HCT116 (cell line): ENCODE data around the gene SLC17A2. TPM values are rescaled to one million over a fixed set of nuclear protein-coding genes. Genes with fewer than 3 reads are reported as not detected.
"Not testable (repeated sequence)": the region's sequence is repeated elsewhere in the genome, so short reads cannot be mapped to it uniquely, and the experiment has no call there.

ENCODE experiments used
- ATAC-seq: fragments of 200-7000 bp; cut with Tn5 transposase; 2 replicates; pipeline ENCODE4 v1.9.1; 2020; ENCODE audit warnings: mild to moderate bottlenecking, moderate library complexity
- BruUV-seq: library from RNA; stranded (reverse); fragments of 400-500 nt; replicated peaks from 2 replicates; lab custom pipeline; 2021; lab: Mats Ljungman, UMichigan
- CTCF ChIA-PET: fragments of 300-600 bp; sonication (Branson Sonifier 250); formaldehyde crosslinking; loops from one replicate; lab custom pipeline; 2021; ENCODE audit warnings: antibody characterized with exemption; lab: Charles Lee
- POLR2A ChIA-PET: fragments of 300-600, 350-600 bp; sonication (Branson Sonifier 250); formaldehyde crosslinking; loops from one replicate; lab custom pipeline; 2021; ENCODE audit warnings: antibody characterized with exemption; lab: Charles Lee
- RAD21 ChIA-PET, 2 experiments: fragments of 300-600 bp; sonication (Branson Sonifier 250); formaldehyde crosslinking; loops; one replicate each; lab custom pipeline; 2023; ENCODE audit warnings: low total read pairs in 2 of 2; ENCODE audit not compliant: uncharacterized antibody in 2 of 2, unreplicated experiment in 2 of 2, low non-redundant PET in 1 of 2; lab: Charles Lee
- DNase-seq: peaks from one replicate; pipeline ENCODE4 v3.0.0-alpha.2; 2010; ENCODE audit warnings: low read depth, low spot score
- H2AFZ ChIP-seq: fragments of 200-600 bp; shearing (Covaris generic), sonication (generic); 2 replicates; pipeline ENCODE4 v1.6.1; 2017; ENCODE audit warnings: low read depth, mixed run types, mixed read lengths, antibody characterized with exemption, low read length; ENCODE audit not compliant: poor library complexity, severe bottlenecking
- H3K27ac ChIP-seq: 2 replicates; pipeline ENCODE4 v1.5.1; 2012; ENCODE audit warnings: low read depth, low read length
- H3K27me3 ChIP-seq: fragments of 200-600 bp; sonication (generic); 2 replicates; pipeline ENCODE4 v1.6.1; 2016; ENCODE audit warnings: mixed run types, low read length, mixed read lengths; ENCODE audit not compliant: insufficient read depth
- H3K36me3 ChIP-seq, 2 experiments: fragments of 200-500 bp in 1 of 2; fragments of 200-600 bp in 1 of 2; sonication (Bioruptor generic) in 1 of 2; sonication (generic) in 1 of 2; 2 replicates each; pipeline versions ENCODE4 v1.5.1 to v1.6.1; 2014 to 2016; ENCODE audit warnings: low read length in 2 of 2, inconsistent platforms in 1 of 2, mixed read lengths in 1 of 2, mixed run types in 1 of 2; ENCODE audit not compliant: insufficient read depth in 2 of 2, control insufficient read depth in 1 of 2
- H3K4me1 ChIP-seq, 2 experiments: fragments of 200-600 bp in 1 of 2; sonication (generic) in 1 of 2; 2 replicates each; pipeline versions ENCODE4 v1.5.1 to v1.6.1; 2012 to 2017; ENCODE audit warnings: low read length in 2 of 2, inconsistent platforms in 1 of 2, mild to moderate bottlenecking in 1 of 2, mixed read lengths in 1 of 2, mixed run types in 1 of 2, moderate library complexity in 1 of 2; ENCODE audit not compliant: insufficient read depth in 2 of 2, control insufficient read depth in 1 of 2
- H3K4me2 ChIP-seq: fragments of 200-600 bp; sonication (generic); 2 replicates; pipeline ENCODE4 v1.6.1; 2017; ENCODE audit warnings: mixed run types, low read length, mixed read lengths
- H3K4me3 ChIP-seq, 2 experiments: fragments of 200-600 bp in 1 of 2; sonication (generic) in 1 of 2; replicated peaks in 1 of 2; 2 replicates each; pipeline ENCODE4 v1.5.1; 2011 to 2016; ENCODE audit warnings: low read length in 2 of 2, control low read depth in 1 of 2, low read depth in 1 of 2, mild to moderate bottlenecking in 1 of 2, mixed read lengths in 1 of 2, mixed run types in 1 of 2
- H3K79me2 ChIP-seq: fragments of 200-600 bp; sonication (generic); 2 replicates; pipeline ENCODE4 v1.6.1; 2017; ENCODE audit warnings: mild to moderate bottlenecking, mixed run types, low read length, moderate library complexity, mixed read lengths; ENCODE audit not compliant: insufficient read depth
- H3K9ac ChIP-seq: fragments of 200-600 bp; sonication (generic); 2 replicates; pipeline ENCODE4 v1.6.1; 2016; ENCODE audit warnings: low read length, mixed read lengths
- H3K9me2 ChIP-seq: fragments of 200-600 bp; sonication (generic), shearing (Covaris generic); 2 replicates; pipeline ENCODE4 v1.6.1; 2017; ENCODE audit warnings: mixed run types, mild to moderate bottlenecking, moderate library complexity; ENCODE audit not compliant: insufficient read depth
- H3K9me3 ChIP-seq, 2 experiments: fragments of 200-500 bp in 1 of 2; fragments of 200-600 bp in 1 of 2; sonication (Bioruptor generic) in 1 of 2; sonication (generic) in 1 of 2; 2 replicates each; pipeline ENCODE4 v1.6.1; 2014 to 2017; ENCODE audit warnings: low read length in 2 of 2, mixed read lengths in 2 of 2, inconsistent platforms in 1 of 2, low read depth in 1 of 2, mild to moderate bottlenecking in 1 of 2, mixed run types in 1 of 2, moderate library complexity in 1 of 2; ENCODE audit not compliant: control insufficient read depth in 1 of 2, insufficient read depth in 1 of 2
- H4K20me1 ChIP-seq: fragments of 200-600 bp; sonication (generic), shearing (Covaris generic); 2 replicates; pipeline ENCODE4 v1.6.1; 2017; ENCODE audit warnings: mixed run types, mild to moderate bottlenecking, moderate library complexity; ENCODE audit not compliant: insufficient read depth
- JUND ChIP-seq: IDR thresholded peaks from 2 replicates; pipeline ENCODE4 v1.6.1; 2012
- POLR2A ChIP-seq: IDR thresholded peaks from 2 replicates; pipeline ENCODE4 v1.7.0; 2011; ENCODE audit warnings: borderline replicate concordance; ENCODE audit not compliant: insufficient read depth, insufficient read length; ENCODE audit errors: extremely low read depth
- RAD21 ChIP-seq: IDR thresholded peaks from 2 replicates; pipeline ENCODE4 v1.6.1; 2012; ENCODE audit warnings: low read depth, mild to moderate bottlenecking
- SIN3A ChIP-seq: IDR thresholded peaks from 2 replicates; pipeline ENCODE4 v1.6.1; 2012; ENCODE audit warnings: low read depth
- SP1 ChIP-seq: IDR thresholded peaks from 2 replicates; pipeline ENCODE4 v1.6.1; 2012; ENCODE audit warnings: low read depth
- ZFX ChIP-seq: fragments of 450-650 bp; IDR thresholded peaks from 2 replicates; pipeline ENCODE4 v1.6.1; 2017
- ZNF274 ChIP-seq: fragments of 200-500 bp; sonication (Bioruptor generic); IDR thresholded peaks from 2 replicates; pipeline ENCODE4 v1.6.1; 2014; ENCODE audit warnings: mild to moderate bottlenecking, low read depth, low read length, inconsistent platforms
- intact Hi-C: fragments of 100-400 bp; cut with micrococcal nuclease; formaldehyde crosslinking; loops from 2 replicates; pipeline ENCODE4 v1.10.0; 2022
- total RNA-seq: library from RNA; stranded (reverse); gene quantifications from one replicate; pipeline ENCODE4 v1.2.1, GENCODE V29; 2021; ENCODE audit not compliant: unreplicated experiment
- TF ChIP-seq, protein P1 (sequence below), 3 experiments: fragments of 200-600 bp in 1 of 3; sonication (generic) in 1 of 3; IDR thresholded peaks in 2 of 3; conservative IDR thresholded peaks in 1 of 3; 2 replicates each; pipeline ENCODE4 v1.5.1; 2012 to 2017; ENCODE audit warnings: low read depth in 2 of 3, low read length in 2 of 3, antibody characterized with exemption in 1 of 3, borderline replicate concordance in 1 of 3, control low read depth in 1 of 3, mild to moderate bottlenecking in 1 of 3, mixed read lengths in 1 of 3, mixed run types in 1 of 3, moderate library complexity in 1 of 3; ENCODE audit not compliant: insufficient read depth in 1 of 3

The SLC17A2 gene
- total RNA-seq, 1 experiment from 2014 or later, result not detected

DNA sequence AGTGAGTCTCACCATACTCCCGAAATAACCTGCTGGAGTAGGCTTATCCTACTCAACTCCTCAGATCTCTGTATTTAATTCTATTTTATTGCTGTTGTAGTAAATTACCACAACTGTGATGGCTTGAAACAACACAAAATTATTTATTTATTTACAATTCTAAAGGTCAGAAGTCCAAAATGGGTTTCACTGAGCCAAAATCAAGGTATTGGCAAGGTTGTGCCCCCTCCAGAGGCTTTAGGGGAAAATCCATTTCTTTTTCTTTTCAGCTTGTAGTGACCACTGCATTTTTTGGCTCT lies 869 bp upstream of the SLC17A2 start:
- BruUV-seq, result no TSS peak
- no peaks in the 10 kb centered on the region for H3K9me3 ChIP-seq
- H3K4me3 ChIP-seq, result no peak overlapping the region
- H3K27ac ChIP-seq, result no peak overlapping the region
- intact Hi-C loops, result no loop called here
- ChIA-PET CTCF (no interaction called here), POLR2A (no interaction called here), RAD21 (no interaction called here)
- H3K4me2 ChIP-seq, result no peak overlapping the region
- ATAC-seq (no peak), DNase-seq (no peak)
- no peaks in the 10 kb centered on the region for H3K79me2 ChIP-seq
- no peaks in the 10 kb centered on the region for H3K9me2 ChIP-seq
- H2AFZ ChIP-seq, result no peak overlapping the region
- H3K27me3 ChIP-seq, result no peaks in the 10 kb centered on the region
- no peak for TF ChIP-seq ZNF274
- no peaks in the 10 kb centered on the region for H3K36me3 ChIP-seq
- H3K9ac ChIP-seq, result no peak overlapping the region
- no peaks in the 10 kb centered on the region for H3K4me1 ChIP-seq
- no peaks in the 10 kb centered on the region for H4K20me1 ChIP-seq

DNA sequence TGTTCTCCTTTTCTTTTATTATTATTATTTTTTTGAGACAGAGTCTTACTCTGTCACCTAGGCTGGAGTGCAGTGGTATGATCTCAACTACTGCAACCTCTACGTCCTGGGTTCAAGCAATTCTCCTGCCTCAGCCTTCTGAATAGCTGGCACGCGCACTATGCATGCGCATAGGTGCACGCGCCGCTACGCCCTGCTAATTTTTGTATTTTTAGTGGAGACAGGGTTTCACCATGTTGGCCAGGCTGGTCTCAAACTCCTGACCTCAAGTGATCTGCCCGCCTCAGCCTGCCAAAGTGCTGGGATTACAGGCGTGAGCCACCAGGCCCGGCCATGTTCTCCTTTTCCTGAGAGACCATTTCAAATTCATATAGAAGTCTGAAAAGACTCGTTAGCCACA lies 706 bp downstream of the SLC17A2 start:
- H3K4me1 ChIP-seq, H3K79me2 ChIP-seq, H3K27me3 ChIP-seq, BruUV-seq, POLR2A ChIA-PET, H3K4me3 ChIP-seq, H3K4me2 ChIP-seq, H3K36me3 ChIP-seq, intact Hi-C loops, RAD21 ChIA-PET, H3K9me2 ChIP-seq, ATAC-seq, H3K9ac ChIP-seq, H2AFZ ChIP-seq, H3K9me3 ChIP-seq, DNase-seq, H4K20me1 ChIP-seq, CTCF ChIA-PET, H3K27ac ChIP-seq: not testable (repeated sequence)

DNA sequence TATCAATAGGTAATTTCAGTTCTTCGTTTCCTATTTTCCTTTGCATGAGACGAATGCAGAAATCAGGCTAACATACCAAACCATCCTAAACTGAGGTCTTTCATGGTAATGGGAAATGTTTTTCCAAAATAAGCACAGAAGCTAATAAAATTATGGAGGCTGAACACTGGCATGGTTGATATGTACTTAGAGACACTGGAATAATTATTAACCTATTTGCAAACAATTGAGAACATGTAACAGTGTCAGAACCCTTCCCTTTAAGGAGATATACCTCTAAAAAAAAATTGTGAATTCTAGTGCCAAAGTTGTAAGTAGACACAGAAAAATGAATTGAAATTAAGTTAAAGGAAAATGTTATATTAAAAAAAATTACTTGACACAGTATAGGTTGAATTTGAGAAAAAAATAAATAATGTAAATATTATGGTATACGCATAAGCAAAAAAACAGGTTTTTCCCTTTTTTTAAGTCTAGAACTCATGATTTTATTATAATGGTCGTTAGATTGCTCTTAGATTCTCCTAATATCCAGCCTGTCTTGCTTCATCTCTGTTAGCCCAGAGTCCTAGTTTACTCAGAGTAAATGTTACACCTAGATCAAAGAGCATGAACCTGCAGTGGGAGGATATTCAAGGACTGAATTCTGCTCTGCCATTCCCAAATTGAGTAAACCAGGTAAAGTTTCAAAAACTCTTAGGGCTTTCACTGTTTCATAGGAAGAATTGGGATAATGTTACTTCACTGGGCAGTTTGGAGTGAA lies 1.7 kb downstream of the SLC17A2 start:
- H3K4me1 ChIP-seq, result no peaks in the 10 kb centered on the region
- no peaks in the 10 kb centered on the region for H3K9me2 ChIP-seq
- intact Hi-C loops, result no loop called here
- DNase-seq (no peak), ATAC-seq (no peak)
- H3K4me3 ChIP-seq, result no peak overlapping the region
- H3K27me3 ChIP-seq, result no peaks in the 10 kb centered on the region
- H2AFZ ChIP-seq, result no peak overlapping the region
- CTCF ChIA-PET, result no interaction called here
- H3K4me2 ChIP-seq, result no peak overlapping the region
- H3K79me2 ChIP-seq, result no peaks in the 10 kb centered on the region
- no peaks in the 10 kb centered on the region for H3K36me3 ChIP-seq
- H3K9me3 ChIP-seq, result no peaks in the 10 kb centered on the region
- no peak overlapping the region for H3K27ac ChIP-seq
- no peaks in the 10 kb centered on the region for H4K20me1 ChIP-seq
- H3K9ac ChIP-seq, result no peak overlapping the region
- POLR2A ChIA-PET, result no interaction called here
- no TSS peak for BruUV-seq
- RAD21 ChIA-PET, result no interaction called here
- TF ChIP-seq, protein P1, sequence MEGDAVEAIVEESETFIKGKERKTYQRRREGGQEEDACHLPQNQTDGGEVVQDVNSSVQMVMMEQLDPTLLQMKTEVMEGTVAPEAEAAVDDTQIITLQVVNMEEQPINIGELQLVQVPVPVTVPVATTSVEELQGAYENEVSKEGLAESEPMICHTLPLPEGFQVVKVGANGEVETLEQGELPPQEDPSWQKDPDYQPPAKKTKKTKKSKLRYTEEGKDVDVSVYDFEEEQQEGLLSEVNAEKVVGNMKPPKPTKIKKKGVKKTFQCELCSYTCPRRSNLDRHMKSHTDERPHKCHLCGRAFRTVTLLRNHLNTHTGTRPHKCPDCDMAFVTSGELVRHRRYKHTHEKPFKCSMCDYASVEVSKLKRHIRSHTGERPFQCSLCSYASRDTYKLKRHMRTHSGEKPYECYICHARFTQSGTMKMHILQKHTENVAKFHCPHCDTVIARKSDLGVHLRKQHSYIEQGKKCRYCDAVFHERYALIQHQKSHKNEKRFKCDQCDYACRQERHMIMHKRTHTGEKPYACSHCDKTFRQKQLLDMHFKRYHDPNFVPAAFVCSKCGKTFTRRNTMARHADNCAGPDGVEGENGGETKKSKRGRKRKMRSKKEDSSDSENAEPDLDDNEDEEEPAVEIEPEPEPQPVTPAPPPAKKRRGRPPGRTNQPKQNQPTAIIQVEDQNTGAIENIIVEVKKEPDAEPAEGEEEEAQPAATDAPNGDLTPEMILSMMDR (IDR thresholded peaks at IDR 0.05 in 2 of 3, conservative IDR thresholded peaks at IDR 0.05 in 1 of 3; ENCODE audit: borderline replicate concordance in 1 of 3, insufficient read depth in 1 of 3, low read depth in 2 of 3, low read length in 2 of 3), result no peak
- TF ChIP-seq RAD21 (no peak), SIN3A (no peak), POLR2A (no peak), SP1 (no peak), ZNF274 (no peak), ZFX (no peak), JUND (no peak)
